SW 1271 (cell line): ENCODE measurements around the gene PTGES.

Experiments
- DNase-seq, 2 experiments: peaks; one replicate each; lab custom pipeline; 2025; lab: John Stamatoyannopoulos, UW

Gene PTGES

DNA sequence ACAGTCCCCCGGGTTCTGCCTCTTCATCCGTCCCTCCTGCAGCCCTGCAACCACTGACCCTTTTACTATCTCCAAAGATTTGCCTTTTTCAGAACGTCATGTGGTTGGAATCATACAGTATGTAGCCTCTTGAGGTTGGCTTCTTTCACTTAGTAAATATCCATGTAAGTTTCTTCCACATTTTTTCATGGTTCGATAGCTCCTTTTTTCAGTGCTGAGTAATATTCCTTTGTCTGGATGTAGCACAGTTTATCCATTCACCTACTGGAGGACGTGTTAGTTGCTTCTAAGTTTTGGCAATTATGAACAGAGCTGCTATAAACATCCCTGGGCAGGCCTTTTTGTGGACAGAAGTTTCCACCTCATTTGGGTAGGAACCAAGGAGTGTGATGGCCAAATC, 60.3 kb downstream of the PTGES start:
- DNase-seq, result no peak
